ENCODE data around the gene SMPD3. TPM values are rescaled to one million over a fixed set of nuclear protein-coding genes. Genes with fewer than 3 reads are reported as not detected.

SMPD3 gene
- total and polyA plus RNA-seq, 2 of the 8 experiments (the other 6 are each of a cell fraction or from before 2014, with no cell fraction given): 0.39 to 1.3 TPM

DNA sequence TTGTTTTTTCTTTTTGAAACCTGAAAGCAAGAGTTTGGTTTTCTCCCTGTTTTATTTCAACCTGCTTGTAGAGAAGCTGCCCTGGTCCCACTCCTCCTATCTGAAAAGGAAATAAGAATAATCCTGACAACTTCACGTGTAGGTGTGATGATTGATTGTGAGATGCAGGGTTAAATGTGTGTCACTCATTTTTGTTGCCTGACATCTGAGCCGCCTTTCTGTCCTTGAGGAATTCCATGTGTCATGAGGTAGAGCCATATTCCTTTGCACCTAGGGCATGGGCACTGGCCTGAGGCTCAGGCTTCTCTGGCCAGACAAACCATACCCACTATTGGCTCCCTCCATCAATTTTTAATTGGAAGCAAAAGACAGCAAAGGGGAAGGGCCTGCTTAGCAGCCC, 10.2 kb upstream of the SMPD3 start:
- Histone ChIP-seq H4K91ac (replicated peaks; ENCODE audit: insufficient read length, low read length) (no peak overlapping the region), H2BK12ac (ENCODE audit: low read depth, low read length) (no peak overlapping the region), H4K20me1 (replicated peaks in 1 of 2; ENCODE audit: control insufficient read depth in 1 of 2, insufficient read depth in 2 of 2, low read length in 2 of 2) (no peaks in the 10 kb centered on the region), H3K14ac (ENCODE audit: insufficient read length) (no peak overlapping the region), H3K23me2 (ENCODE audit: low read depth, low read length) (no peaks in the 10 kb centered on the region), H2BK5ac (ENCODE audit: low read depth, low read length) (no peak overlapping the region), H2BK15ac (ENCODE audit: low read length) (no peak overlapping the region), H3K27ac (ENCODE audit: low read depth, low read length) (no peak overlapping the region), H3K4me2 (ENCODE audit: insufficient read depth in 1 of 2, low read depth in 2 of 2, low read length in 2 of 2) (no peak overlapping the region), H3K9me3 (ENCODE audit: insufficient read depth in 2 of 2, low read depth in 1 of 2, low read length in 1 of 2) (no peaks in the 10 kb centered on the region; a peak in 1 of 4 replicates), H3K18ac (ENCODE audit: extremely low read depth, low read length) (no peak overlapping the region), H4K8ac (ENCODE audit: extremely low read depth, insufficient read depth, low read length) (no peak overlapping the region), H3K79me1 (ENCODE audit: low read depth, low read length) (no peaks in the 10 kb centered on the region), H3K27me3 (replicated peaks in 1 of 4; ENCODE audit: control insufficient read depth in 3 of 4, extremely low read depth in 1 of 4, insufficient read depth in 3 of 4, low read length in 3 of 4) (no peaks in the 10 kb centered on the region), H3K79me2 (ENCODE audit: control insufficient read depth in 1 of 2, insufficient read depth in 2 of 2, low read length in 2 of 2) (no peaks in the 10 kb centered on the region), H3K23ac (ENCODE audit: insufficient read length) (no peak overlapping the region), H3K36me3 (ENCODE audit: control insufficient read depth in 2 of 4, insufficient read depth in 4 of 4, low read length in 3 of 4) (no peaks in the 10 kb centered on the region), H2BK120ac (replicated peaks; ENCODE audit: low read depth, low read length) (no peak overlapping the region), H3K4me3 (ENCODE audit: extremely low read depth in 1 of 4, insufficient read depth in 2 of 4, low read depth in 3 of 4, low read length in 4 of 4) (no peak overlapping the region), H4K5ac (ENCODE audit: insufficient read length, low read depth, low read length) (no peak overlapping the region), H2AK5ac (ENCODE audit: low read depth, low read length) (no peak overlapping the region), H3K4me1 (replicated peaks in 1 of 4; ENCODE audit: control insufficient read depth in 3 of 4, insufficient read depth in 4 of 4, low read length in 3 of 4) (no peaks in the 10 kb centered on the region), H2AFZ (ENCODE audit: low read length) (no peak overlapping the region), H3K9ac (replicated peaks in 1 of 4; ENCODE audit: extremely low read depth in 1 of 4, low read depth in 3 of 4, low read length in 3 of 4) (no peak overlapping the region), H3K4ac (replicated peaks; ENCODE audit: insufficient read length, low read depth, low read length) (no peak overlapping the region), H3K56ac (replicated peaks; ENCODE audit: insufficient read length, low read depth, low read length) (no peak overlapping the region), H2BK20ac (ENCODE audit: low read length) (no peak overlapping the region)
- FAIRE-seq: no peak
- POLR2A ChIA-PET (ENCODE audit: partially characterized antibody): no interaction called here
- TF ChIP-seq ASH2L (IDR thresholded peaks at IDR 0.05; ENCODE audit: low read length) (no peak), TEAD4 (IDR thresholded peaks at IDR 0.05; ENCODE audit: low read depth, low read length) (no peak), SP4 (IDR thresholded peaks at IDR 0.05; ENCODE audit: low read length) (no peak), SRF (IDR thresholded peaks at IDR 0.05; ENCODE audit: low read depth, low read length) (no peak), TCF12 (IDR thresholded peaks at IDR 0.05; ENCODE audit: low read depth, low read length) (no peak), YY1 (IDR thresholded peaks at IDR 0.05; ENCODE audit: low read depth, low read length) (no peak), BRCA1 (IDR thresholded peaks at IDR 0.05; ENCODE audit: low read depth, low read length) (no peak)
- TF ChIP-seq, protein P1, sequence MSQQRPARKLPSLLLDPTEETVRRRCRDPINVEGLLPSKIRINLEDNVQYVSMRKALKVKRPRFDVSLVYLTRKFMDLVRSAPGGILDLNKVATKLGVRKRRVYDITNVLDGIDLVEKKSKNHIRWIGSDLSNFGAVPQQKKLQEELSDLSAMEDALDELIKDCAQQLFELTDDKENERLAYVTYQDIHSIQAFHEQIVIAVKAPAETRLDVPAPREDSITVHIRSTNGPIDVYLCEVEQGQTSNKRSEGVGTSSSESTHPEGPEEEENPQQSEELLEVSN (IDR thresholded peaks at IDR 0.05): no peak
- TF ChIP-seq, protein P2, sequence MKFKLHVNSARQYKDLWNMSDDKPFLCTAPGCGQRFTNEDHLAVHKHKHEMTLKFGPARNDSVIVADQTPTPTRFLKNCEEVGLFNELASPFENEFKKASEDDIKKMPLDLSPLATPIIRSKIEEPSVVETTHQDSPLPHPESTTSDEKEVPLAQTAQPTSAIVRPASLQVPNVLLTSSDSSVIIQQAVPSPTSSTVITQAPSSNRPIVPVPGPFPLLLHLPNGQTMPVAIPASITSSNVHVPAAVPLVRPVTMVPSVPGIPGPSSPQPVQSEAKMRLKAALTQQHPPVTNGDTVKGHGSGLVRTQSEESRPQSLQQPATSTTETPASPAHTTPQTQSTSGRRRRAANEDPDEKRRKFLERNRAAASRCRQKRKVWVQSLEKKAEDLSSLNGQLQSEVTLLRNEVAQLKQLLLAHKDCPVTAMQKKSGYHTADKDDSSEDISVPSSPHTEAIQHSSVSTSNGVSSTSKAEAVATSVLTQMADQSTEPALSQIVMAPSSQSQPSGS (IDR thresholded peaks at IDR 0.05; ENCODE audit: low read length): no peak
- CTCF ChIA-PET (ENCODE audit: partially characterized antibody): interaction anchor here (1.3 kb wide), 1 partner anchor 9 kb away, joined by 4 read pairs; no protein-coding TSS in a partner anchor
- WGBS, 2 experiments (ENCODE audit: extremely low coverage in 1 of 2, insufficient coverage in 1 of 2, insufficient read length in 1 of 2, insufficient replicate concordance in 2 of 2, low coverage in 1 of 2, low lambda C conversion rate in 2 of 2, missing lambda C conversion rate in 1 of 2): 77% methylated on average over 2 of the region's 2 CpGs; no CpG with 5 or more reads in 1 of the 2 experiments
- no peak for DNase-seq (ENCODE audit: low read depth in 1 of 2, low spot score in 2 of 2)
